Upper lobe of left lung (tissue), 6 donors: ENCODE data around the gene MIPOL1. TPM values are rescaled to one million over a fixed set of nuclear protein-coding genes. Genes with fewer than 3 reads are reported as not detected.

ENCODE experiments used
- ATAC-seq, 2 donors: fragments of 200-7000 bp; cut with Tn5 transposase; one replicate each; pipeline ENCODE4 v1.9.1; 2022; ENCODE audit warnings: mild to moderate bottlenecking in 2 of 2, moderate library complexity in 2 of 2; ENCODE audit not compliant: low FRiP score in 2 of 2
- DNase-seq, 2 donors: peaks; one replicate each; pipeline ENCODE4 v3.0.0-alpha.2; 2019 to 2020
- H3K27ac ChIP-seq, 4 donors: fragments of 200-600 bp; sonication (generic); one replicate each; pipeline ENCODE4 v1.5.1; 2016 to 2019
- H3K27me3 ChIP-seq, 4 donors: fragments of 200-600 bp; sonication (generic); one replicate each; pipeline ENCODE4 v1.5.1; 2017 to 2019
- H3K36me3 ChIP-seq, 4 donors: fragments of 200-600 bp; sonication (generic); one replicate each; pipeline ENCODE4 v1.5.1; 2016 to 2019
- H3K4me1 ChIP-seq, 4 donors: fragments of 200-600 bp; sonication (generic); one replicate each; pipeline ENCODE4 v1.5.1; 2018 to 2019
- H3K4me3 ChIP-seq, 4 donors: fragments of 200-600 bp; sonication (generic); one replicate each; pipeline ENCODE4 v1.5.1; 2017 to 2019; ENCODE audit warnings: mild to moderate bottlenecking in 2 of 4, moderate library complexity in 1 of 4
- H3K9me3 ChIP-seq, 4 donors: fragments of 200-600 bp; sonication (generic); one replicate each; pipeline ENCODE4 v1.5.1; 2018 to 2019
- EP300 ChIP-seq, 4 donors: sonication (generic); formaldehyde crosslinking; IDR thresholded peaks; one replicate each; pipeline ENCODE4 v1.5.1; 2017; ENCODE audit warnings: antibody characterized with exemption in 4 of 4, control low read depth in 2 of 4
- POLR2A ChIP-seq, 4 donors: fragments of 450-650 bp; IDR thresholded peaks; one replicate each; pipeline ENCODE4 v1.5.1; 2016 to 2017; ENCODE audit warnings: antibody characterized with exemption in 4 of 4, mild to moderate bottlenecking in 2 of 4
- POLR2AphosphoS5 ChIP-seq, 2 donors: sonication (generic); formaldehyde crosslinking; IDR thresholded peaks; one replicate each; pipeline ENCODE4 v1.5.1; 2017; ENCODE audit warnings: antibody characterized with exemption in 2 of 2
- WGBS, 2 donors: methylation state at CpG; one replicate each; pipeline ENCODE4 v1.1.5; 2017 to 2018; 5-methylcytosine and 5-hydroxymethylcytosine counted together
- total RNA-seq, 6 donors: library from RNA; depleted of rRNA in 4 of 6; stranded (reverse); fragments of >200 nt in 4 of 6; gene quantifications; one replicate each; pipeline versions ENCODE4 v1.1.0 to v1.2.1, GENCODE V29; 2016 to 2021
- TF ChIP-seq, protein P1 (sequence below), 6 experiments: fragments of 450-650 bp in 4 of 6; fragments of 200-600 bp in 2 of 6; sonication (generic) in 2 of 6; IDR thresholded peaks; one replicate each; pipeline ENCODE4 v1.5.1; 2016 to 2019; ENCODE audit warnings: antibody characterized with exemption in 6 of 6
- donor health status: DM: no; HTN: no; CAD: no; lungs with moderate emphysema.
- donor health status: DM: no; HTN: yes; CAD: no; lungs with severe emphysema.

Gene MIPOL1
- total RNA-seq, 6 donors from 2014 or later: 4.1 to 32.6 (median 8.4) TPM

DNA sequence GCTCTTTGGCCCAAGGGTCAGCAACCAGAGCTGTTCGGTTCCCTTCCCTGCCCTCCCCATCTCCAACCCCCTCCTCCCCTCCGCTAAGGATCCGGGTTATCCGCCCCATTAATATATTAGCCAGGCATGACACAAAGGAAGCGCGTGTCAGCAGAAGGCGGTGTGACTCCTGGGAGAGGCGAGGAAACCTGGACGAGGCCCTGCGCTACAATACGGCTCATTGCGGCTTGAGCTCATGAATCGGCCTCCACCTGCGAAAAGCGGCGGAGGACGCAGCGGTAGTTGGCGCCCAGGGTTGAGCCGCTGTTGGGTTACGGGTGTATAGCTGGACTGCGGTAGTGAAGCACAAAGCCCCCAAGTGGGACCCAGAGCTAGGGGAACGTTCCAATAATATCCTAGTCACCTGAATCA is 387.4 kb downstream of the MIPOL1 start:
- no peaks in the 10 kb centered on the region for H3K9me3 ChIP-seq
- peaks cover 0 to 38% (median 12%) of the 10 kb centered on the region in 4 donors for H3K27me3 ChIP-seq
- TF ChIP-seq POLR2AphosphoS5 (IDR thresholded peaks at IDR 0.05) (no peak), POLR2A (IDR thresholded peaks at IDR 0.05) (no peak), EP300 (IDR thresholded peaks at IDR 0.05) (no peak)
- TF ChIP-seq, protein P1, sequence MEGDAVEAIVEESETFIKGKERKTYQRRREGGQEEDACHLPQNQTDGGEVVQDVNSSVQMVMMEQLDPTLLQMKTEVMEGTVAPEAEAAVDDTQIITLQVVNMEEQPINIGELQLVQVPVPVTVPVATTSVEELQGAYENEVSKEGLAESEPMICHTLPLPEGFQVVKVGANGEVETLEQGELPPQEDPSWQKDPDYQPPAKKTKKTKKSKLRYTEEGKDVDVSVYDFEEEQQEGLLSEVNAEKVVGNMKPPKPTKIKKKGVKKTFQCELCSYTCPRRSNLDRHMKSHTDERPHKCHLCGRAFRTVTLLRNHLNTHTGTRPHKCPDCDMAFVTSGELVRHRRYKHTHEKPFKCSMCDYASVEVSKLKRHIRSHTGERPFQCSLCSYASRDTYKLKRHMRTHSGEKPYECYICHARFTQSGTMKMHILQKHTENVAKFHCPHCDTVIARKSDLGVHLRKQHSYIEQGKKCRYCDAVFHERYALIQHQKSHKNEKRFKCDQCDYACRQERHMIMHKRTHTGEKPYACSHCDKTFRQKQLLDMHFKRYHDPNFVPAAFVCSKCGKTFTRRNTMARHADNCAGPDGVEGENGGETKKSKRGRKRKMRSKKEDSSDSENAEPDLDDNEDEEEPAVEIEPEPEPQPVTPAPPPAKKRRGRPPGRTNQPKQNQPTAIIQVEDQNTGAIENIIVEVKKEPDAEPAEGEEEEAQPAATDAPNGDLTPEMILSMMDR (IDR thresholded peaks at IDR 0.05): no peak
- ATAC-seq: no peak
- 16 to 25% methylated on average over 19 to 23 of the region's 23 CpGs for WGBS, 2 donors
- peak overlapping the region in 3 of 4 donors; percentile 44 to 57 (median 56) for H3K4me3 ChIP-seq
- H3K27ac ChIP-seq: peak overlapping the region; percentile 82 to 92 (median 88)
- no peaks in the 10 kb centered on the region for H3K36me3 ChIP-seq
- H3K4me1 ChIP-seq: peaks cover 12 to 27% (median 21%) of the 10 kb centered on the region in 4 donors
- peak in 1 of 2 donors; percentile 58 for DNase-seq

DNA sequence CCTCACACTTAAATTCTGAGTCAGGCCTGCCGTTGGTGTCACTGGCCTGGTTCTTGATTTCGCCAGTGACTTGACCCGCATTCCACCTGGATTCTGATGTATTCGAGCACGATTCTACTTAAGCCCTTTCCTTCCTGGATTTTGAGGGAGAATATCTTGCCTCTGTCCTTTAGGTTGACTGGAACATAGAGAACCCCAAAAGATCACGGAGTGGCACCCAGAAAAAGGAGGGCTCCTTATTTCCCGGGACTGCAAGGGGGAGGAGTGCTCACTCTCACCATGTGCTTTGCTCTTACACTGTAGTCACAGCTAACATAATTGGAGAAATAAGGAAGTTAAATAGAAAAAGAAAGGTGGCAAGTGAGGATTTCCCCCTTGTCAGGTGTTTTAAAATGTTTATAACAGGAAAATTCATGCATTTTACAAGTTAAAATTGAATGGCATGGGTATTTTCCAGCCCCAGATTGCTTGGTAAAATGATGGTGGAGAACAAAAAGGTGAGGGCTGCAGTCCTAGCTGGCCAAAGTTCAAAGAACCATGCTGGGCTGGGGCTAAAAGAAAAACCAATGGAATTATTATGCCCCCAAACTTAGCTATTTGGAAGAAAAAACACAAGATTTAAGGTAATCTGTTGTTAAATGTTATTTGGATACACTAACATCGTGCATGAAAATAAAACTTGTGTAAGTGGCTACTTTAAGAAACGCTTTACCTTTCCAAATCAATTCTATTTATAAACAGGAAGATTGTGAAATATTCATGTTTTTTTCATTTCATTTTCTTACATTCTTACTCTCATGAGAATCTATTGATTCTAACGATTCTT is 388.4 kb downstream of the MIPOL1 start:
- no peaks in the 10 kb centered on the region for H3K9me3 ChIP-seq
- ATAC-seq: no peak
- no peak for TF ChIP-seq POLR2A (IDR thresholded peaks at IDR 0.05)
- no peak for TF ChIP-seq POLR2AphosphoS5 (IDR thresholded peaks at IDR 0.05)
- TF ChIP-seq EP300 (IDR thresholded peaks at IDR 0.05): no peak
- TF ChIP-seq, protein P1 (IDR thresholded peaks at IDR 0.05): no peak
- H3K27me3 ChIP-seq: peaks cover under 1 to 44% (median 13%) of the 10 kb centered on the region in 4 donors
- H3K4me3 ChIP-seq: no peak overlapping the region
- no peak for DNase-seq
- WGBS, 2 donors: 11% methylated on average over 10 of the region's 10 CpGs
- H3K36me3 ChIP-seq: no peaks in the 10 kb centered on the region
- H3K27ac ChIP-seq: peak overlapping the region; percentile 82 to 92 (median 88)
- peaks cover 12 to 27% (median 21%) of the 10 kb centered on the region in 4 donors for H3K4me1 ChIP-seq

DNA sequence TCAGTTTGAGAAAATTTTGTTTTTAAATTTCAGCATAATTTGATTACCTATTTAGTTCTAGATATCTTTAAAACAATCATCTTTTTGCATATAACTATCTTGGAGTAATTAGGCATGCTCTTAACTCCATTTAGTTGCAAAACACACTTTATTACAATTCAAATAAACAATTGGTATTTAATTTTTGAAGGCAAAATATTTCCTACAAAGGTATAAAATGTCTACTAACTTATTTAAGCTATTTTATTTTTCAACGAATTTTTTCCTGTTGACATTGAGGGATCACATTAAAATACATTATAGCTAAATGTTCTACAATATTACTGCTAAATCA is 389.0 kb downstream of the MIPOL1 start:
- Histone ChIP-seq H3K4me1 (peaks cover 12 to 32% (median 23%) of the 10 kb centered on the region in 4 donors), H3K27ac (peak overlapping the region; percentile 82 to 92 (median 88)), H3K4me3 (no peak overlapping the region), H3K27me3 (peaks cover 3 to 50% (median 17%) of the 10 kb centered on the region in 4 donors), H3K9me3 (no peaks in the 10 kb centered on the region), H3K36me3 (no peaks in the 10 kb centered on the region)
- no peak for TF ChIP-seq POLR2A (IDR thresholded peaks at IDR 0.05)
- TF ChIP-seq EP300 (IDR thresholded peaks at IDR 0.05): no peak
- TF ChIP-seq, protein P1 (IDR thresholded peaks at IDR 0.05): no peak
- no peak for TF ChIP-seq POLR2AphosphoS5 (IDR thresholded peaks at IDR 0.05)
- WGBS, 2 donors: 0 to 4% methylated on average over 1 of the region's 1 CpG
- no peak for DNase-seq
- no peak for ATAC-seq

DNA sequence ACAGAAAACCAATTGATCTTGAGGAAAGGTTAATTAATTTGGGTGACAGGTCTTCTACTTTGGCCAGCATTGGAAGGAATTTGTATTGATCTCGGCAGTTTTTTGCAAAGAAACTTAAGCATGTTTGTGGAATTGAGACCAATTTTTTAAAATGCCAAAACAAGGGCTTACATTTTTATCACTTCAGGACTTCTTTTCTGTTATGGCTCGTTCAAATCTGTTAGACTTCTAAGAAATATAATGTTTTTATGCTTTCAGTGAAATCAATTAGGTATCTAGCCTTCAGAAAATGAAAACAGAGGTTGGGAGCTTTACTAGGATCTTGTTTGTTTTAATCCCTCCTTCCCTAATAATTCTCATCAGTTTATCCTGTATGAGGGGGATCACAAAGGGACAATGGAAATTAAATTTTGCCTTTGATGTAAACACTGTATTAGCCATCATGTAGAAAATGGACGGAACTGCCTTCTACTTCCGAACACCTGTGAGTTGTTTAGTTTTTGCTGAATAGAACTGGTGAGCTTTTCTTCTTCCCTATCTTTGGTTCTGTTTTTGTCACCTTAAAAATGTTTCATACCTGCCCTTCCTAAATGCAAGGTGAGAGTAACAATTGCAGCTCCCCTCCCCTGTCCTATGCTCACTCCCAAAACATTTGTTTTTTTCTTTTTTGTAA is 389.5 kb downstream of the MIPOL1 start:
- Histone ChIP-seq H3K4me3 (peak overlapping the region in 3 of 4 donors; percentile 17 to 62 (median 55)), H3K27ac (peak overlapping the region; percentile 82 to 92 (median 88)), H3K4me1 (peaks cover 12 to 35% (median 25%) of the 10 kb centered on the region in 4 donors), H3K36me3 (no peaks in the 10 kb centered on the region), H3K9me3 (no peaks in the 10 kb centered on the region), H3K27me3 (peaks cover 3 to 55% (median 20%) of the 10 kb centered on the region in 4 donors)
- ATAC-seq (no peak), DNase-seq (no peak)
- 8 to 12% methylated on average over 4 of the region's 4 CpGs for WGBS, 2 donors
- TF ChIP-seq POLR2AphosphoS5 (IDR thresholded peaks at IDR 0.05) (no peak), EP300 (IDR thresholded peaks at IDR 0.05) (no peak), POLR2A (IDR thresholded peaks at IDR 0.05) (no peak)
- TF ChIP-seq, protein P1 (IDR thresholded peaks at IDR 0.05): no peak
